Measurements from ENCODE around the gene EFHD1.
A peak's percentile ranks its signal among the peaks of the same experiment; 100 is the strongest.

GRCh38 chr2:232697059-232697806, 63.8 kb downstream of the EFHD1 start, which contains the start of gene GIGYF2:
- TF ChIP-seq POLR2A (IDR thresholded peaks at IDR 0.05; ENCODE audit: low read depth, low read length): peak; percentile 87
- TF ChIP-seq TAF1 (IDR thresholded peaks at IDR 0.05; ENCODE audit: borderline replicate concordance, low read depth, low read length): peak; percentile 37; the same call in 1 of the 2 replicates
- TF ChIP-seq POLR2AphosphoS5 (IDR thresholded peaks at IDR 0.05; ENCODE audit: low read depth, low read length): peak; percentile 79
